ENCODE data around the gene LMNA.
A peak's percentile ranks its signal among the peaks of the same experiment; 100 is the strongest.

The LMNA gene

GRCh38 chr1:156149374-156150332 lies 35.1 kb downstream of the LMNA start:
- H3K9ac ChIP-seq = peak overlapping the region; percentile 68 to 79 (median 77); a peak in 20 of 22 replicates
- no peak for TF ChIP-seq Cebpa-rat (IDR thresholded peaks at IDR 0.05)
- H3K4me2 ChIP-seq = peak overlapping the region; percentile 91 to 100 (median 98)
- H3K27me3 ChIP-seq = no peaks in the 10 kb centered on the region
- H3K4me1 ChIP-seq = peaks cover 85 to 92% (median 89%) of the 10 kb centered on the region in 10 experiments
- H3K9me3 ChIP-seq (replicated peaks in 1 of 11) = no peaks in the 10 kb centered on the region
- no peaks in the 10 kb centered on the region for H4K20me1 ChIP-seq
- H3K4me3 ChIP-seq = no peak overlapping the region
- peak overlapping the region; percentile 84 to 94 (median 90) for H3K27ac ChIP-seq
- no peaks in the 10 kb centered on the region for H3K36me3 ChIP-seq

- TF ChIP-seq Cebpa-rat (IDR thresholded peaks at IDR 0.05) = no peak
- Histone ChIP-seq H3K4me3 (no peak overlapping the region), H3K9ac (peak overlapping the region in 9 of 11 experiments; percentile 23 to 77 (median 51); a peak in 11 of 22 replicates), H3K36me3 (no peaks in the 10 kb centered on the region), H3K27me3 (no peaks in the 10 kb centered on the region), H3K27ac (peak overlapping the region; percentile 18 to 94 (median 81); a peak in 21 of 22 replicates), H3K9me3 (replicated peaks in 1 of 11) (no peaks in the 10 kb centered on the region), H3K4me2 (peak overlapping the region; percentile 32 to 100 (median 91)), H3K4me1 (peaks cover 93 to 100% (median 96%) of the 10 kb centered on the region in 10 experiments), H4K20me1 (no peaks in the 10 kb centered on the region)
Observed at GRCh38 chr1:156150333-156151011, 36.0 kb downstream of the LMNA start.

GRCh38 chr1:156151093-156151688 lies 36.7 kb downstream of the LMNA start:
- Histone ChIP-seq H4K20me1 (no peaks in the 10 kb centered on the region), H3K4me2 (peak overlapping the region; percentile 32 to 100 (median 91)), H3K9ac (peak overlapping the region in 10 of 11 experiments; percentile 23 to 77 (median 49); a peak in 16 of 22 replicates), H3K27ac (peak overlapping the region; percentile 18 to 94 (median 81); a peak in 20 of 22 replicates), H3K4me1 (peaks cover 94 to 100% (median 97%) of the 10 kb centered on the region in 10 experiments), H3K36me3 (0 out of 22 replicates have a peak, but pooled peaks cover 0 to 1% (median 0%) of the 10 kb centered on the region in 11 experiments), H3K4me3 (no peak overlapping the region), H3K27me3 (no peaks in the 10 kb centered on the region), H3K9me3 (replicated peaks in 1 of 11) (no peaks in the 10 kb centered on the region)
- TF ChIP-seq Cebpa-rat (IDR thresholded peaks at IDR 0.05) = no peak

GRCh38 chr1:156152628-156153027 lies 38.1 kb downstream of the LMNA start:
- no peaks in the 10 kb centered on the region for H3K9me3 ChIP-seq (replicated peaks in 1 of 11)
- no peaks in the 10 kb centered on the region for H4K20me1 ChIP-seq
- H3K4me2 ChIP-seq = peak overlapping the region; percentile 85 to 100 (median 96)
- H3K27me3 ChIP-seq = no peaks in the 10 kb centered on the region
- no peak overlapping the region for H3K4me3 ChIP-seq
- H3K4me1 ChIP-seq = peaks cover 94 to 100% (median 97%) of the 10 kb centered on the region in 10 experiments
- TF ChIP-seq Cebpa-rat (IDR thresholded peaks at IDR 0.05) = no peak
- H3K36me3 ChIP-seq = peaks cover 0 to 14% (median 7%) of the 10 kb centered on the region in 11 experiments; a peak in 11 of 22 replicates
- H3K27ac ChIP-seq = peak overlapping the region; percentile 78 to 93 (median 87); a peak in 18 of 22 replicates
- peak overlapping the region in 3 of 11 experiments; percentile 0 to 69 (median 54); a peak in 4 of 22 replicates for H3K9ac ChIP-seq

GRCh38 chr1:156153362-156153761 lies 38.9 kb downstream of the LMNA start, which contains the start of gene SEMA4A:
TSS of gene SEMA4A (plus strand) at chr1:156153585. CDS start at chr1:156154579, 994 bp downstream.
- Histone ChIP-seq H3K4me2 (peak within 1 kb of the TSS; percentile 85 to 100 (median 96)), H3K27ac (peak within 1 kb of the TSS; percentile 78 to 93 (median 87)), H3K9ac (peak within 1 kb of the TSS; percentile 75 to 89 (median 81))

GRCh38 chr1:156154317-156154749 lies 39.8 kb downstream of the LMNA start:
- Histone ChIP-seq H4K20me1 (no peaks in the 10 kb centered on the region), H3K4me3 (peak overlapping the region; percentile 28 to 77 (median 63)), H3K27me3 (no peaks in the 10 kb centered on the region), H3K9me3 (replicated peaks in 1 of 11) (no peaks in the 10 kb centered on the region), H3K27ac (peak overlapping the region; percentile 76 to 93 (median 87)), H3K9ac (peak overlapping the region; percentile 75 to 89 (median 81)), H3K4me1 (peaks cover 90 to 100% (median 96%) of the 10 kb centered on the region in 10 experiments), H3K4me2 (peak overlapping the region; percentile 85 to 100 (median 96)), H3K36me3 (peaks cover 0 to 32% (median 22%) of the 10 kb centered on the region in 11 experiments; a peak in 15 of 22 replicates)
- peak in 8 of 11 experiments; percentile 48 to 84 (median 71); a peak in 11 of 22 replicates for TF ChIP-seq Cebpa-rat (IDR thresholded peaks at IDR 0.05)

More at GRCh38 chr1:156153362-156153761, 38.9 kb downstream of the LMNA start, which contains the start of gene SEMA4A:
- no peaks in the 10 kb centered on the region for H3K27me3 ChIP-seq
- H3K36me3 ChIP-seq = peaks cover 0 to 22% (median 14%) of the 10 kb centered on the region in 11 experiments; a peak in 14 of 22 replicates
- TF ChIP-seq Cebpa-rat (IDR thresholded peaks at IDR 0.05) = no peak
- H3K9me3 ChIP-seq (replicated peaks in 1 of 11) = no peaks in the 10 kb centered on the region
- H3K4me3 ChIP-seq = peak within 1 kb of the TSS; percentile 28 to 77 (median 63); a peak in 19 of 20 replicates
- no peaks in the 10 kb centered on the region for H4K20me1 ChIP-seq
- peaks cover 94 to 100% (median 97%) of the 10 kb centered on the region in 10 experiments for H3K4me1 ChIP-seq

- peak overlapping the region; percentile 76 to 93 (median 87) for H3K27ac ChIP-seq
- 0 out of 22 replicates have a peak, but pooled peaks cover 0 to 8% (median 0%) of the 10 kb centered on the region in 11 experiments for H4K20me1 ChIP-seq
- no peaks in the 10 kb centered on the region for H3K27me3 ChIP-seq
- H3K9me3 ChIP-seq (replicated peaks in 1 of 11) = no peaks in the 10 kb centered on the region
- H3K4me2 ChIP-seq = peak overlapping the region; percentile 85 to 100 (median 96)
- H3K36me3 ChIP-seq = peaks cover 0 to 45% (median 33%) of the 10 kb centered on the region in 11 experiments; a peak in 15 of 22 replicates
- peak overlapping the region; percentile 75 to 89 (median 81) for H3K9ac ChIP-seq
- H3K4me1 ChIP-seq = peaks cover 87 to 99% (median 95%) of the 10 kb centered on the region in 10 experiments
- no peak for TF ChIP-seq Cebpa-rat (IDR thresholded peaks at IDR 0.05)
- peak overlapping the region in 9 of 10 experiments; percentile 28 to 77 (median 64); a peak in 18 of 20 replicates for H3K4me3 ChIP-seq
Observed at GRCh38 chr1:156155756-156156510, 41.4 kb downstream of the LMNA start.
